Small intestine (tissue), 16 donors: ENCODE measurements around the gene SDR9C7. TPM values are rescaled to one million over a fixed set of nuclear protein-coding genes. Genes with fewer than 3 reads are reported as not detected.
"Not testable (repeated sequence)": the region's sequence is repeated elsewhere in the genome, so short reads cannot be mapped to it uniquely, and the experiment has no call there.

ENCODE experiments used
- DNase-seq, 2 donors: peaks; one replicate each; pipeline versions ENCODE4 v3.0.0 to v3.0.0-alpha.2; 2013
- FAIRE-seq: peaks from 2 replicates; lab custom pipeline; 2012; peaks lifted over from hg19 to GRCh38; lab: Jason Lieb, UNC
- H3K27ac ChIP-seq, 3 donors: one replicate each; pipeline ENCODE4 v1.5.1; 2013; ENCODE audit warnings: low read length in 2 of 3, mild to moderate bottlenecking in 2 of 3, control low read depth in 1 of 3, inconsistent platforms in 1 of 3, low read depth in 1 of 3, moderate library complexity in 1 of 3
- H3K27me3 ChIP-seq, 3 donors: one replicate each; pipeline ENCODE4 v1.6.1; 2013; ENCODE audit warnings: low read length in 3 of 3, inconsistent platforms in 1 of 3; ENCODE audit not compliant: control insufficient read depth in 3 of 3, insufficient read depth in 3 of 3
- H3K36me3 ChIP-seq, 3 donors: one replicate each; pipeline ENCODE4 v1.6.1; 2013; ENCODE audit warnings: low read length in 3 of 3, inconsistent platforms in 1 of 3, low read depth in 1 of 3, mild to moderate bottlenecking in 1 of 3, moderate library complexity in 1 of 3; ENCODE audit not compliant: control insufficient read depth in 3 of 3, insufficient read depth in 2 of 3
- H3K4me1 ChIP-seq, 3 donors: one replicate each; pipeline ENCODE4 v1.6.1; 2013; ENCODE audit warnings: low read length in 2 of 3, inconsistent platforms in 1 of 3, low read depth in 1 of 3, mild to moderate bottlenecking in 1 of 3, moderate library complexity in 1 of 3; ENCODE audit not compliant: control insufficient read depth in 3 of 3, insufficient read depth in 2 of 3
- H3K4me3 ChIP-seq, 3 donors: one replicate each; pipeline ENCODE4 v1.5.1; 2013; ENCODE audit warnings: low read length in 3 of 3, control low read depth in 1 of 3, inconsistent platforms in 1 of 3, low read depth in 1 of 3, mild to moderate bottlenecking in 1 of 3, moderate library complexity in 1 of 3
- H3K9me3 ChIP-seq, 2 donors: one replicate each; pipeline ENCODE4 v1.6.1; 2013; ENCODE audit warnings: low read depth in 1 of 2, low read length in 1 of 2; ENCODE audit not compliant: control insufficient read depth in 2 of 2, insufficient read depth in 1 of 2
- WGBS, 3 donors: extraction: QIAGEN DNeasy Blood & Tissue Kit; methylation state at CpG; one replicate each; pipeline ENCODE4 v1.1.7; 2013; 5-methylcytosine and 5-hydroxymethylcytosine counted together
- long read RNA-seq, 10 donors: transcript quantifications; one replicate each; lab custom pipeline, GENCODE V29; 2026
- polyA plus RNA-seq, 4 donors: library from polyadenylated mRNA; stranded (reverse) in 3 of 4; unstranded in 1 of 4; fragments of 200-250 nt in 3 of 4; fragments of 120-200 nt in 1 of 4; gene quantifications; one replicate each; pipeline versions ENCODE4 v1.2.1 to v1.2.3, GENCODE V29; 2013
- donor health status: healthy with polysubstance abuse.
- donor health status: control.
- donor health status: control.
- donor health status: Bipolar disorder and iron deficiency.
- donor health status: healthy.

The SDR9C7 gene
- polyA plus RNA-seq: not detected
- long read RNA-seq, donor 1: 0 reads
- long read RNA-seq, donor 2: 0 reads
- long read RNA-seq, donor 3: 0 reads
- long read RNA-seq, donor 4: 0 reads
- long read RNA-seq, donor 5: 0 reads
- long read RNA-seq, donor 6: 0 reads
- long read RNA-seq, donor 7: 0 reads
- long read RNA-seq, donor 8: 0 reads
- long read RNA-seq, donor 9: 0 reads
- long read RNA-seq, donor 10: 0 reads

DNA sequence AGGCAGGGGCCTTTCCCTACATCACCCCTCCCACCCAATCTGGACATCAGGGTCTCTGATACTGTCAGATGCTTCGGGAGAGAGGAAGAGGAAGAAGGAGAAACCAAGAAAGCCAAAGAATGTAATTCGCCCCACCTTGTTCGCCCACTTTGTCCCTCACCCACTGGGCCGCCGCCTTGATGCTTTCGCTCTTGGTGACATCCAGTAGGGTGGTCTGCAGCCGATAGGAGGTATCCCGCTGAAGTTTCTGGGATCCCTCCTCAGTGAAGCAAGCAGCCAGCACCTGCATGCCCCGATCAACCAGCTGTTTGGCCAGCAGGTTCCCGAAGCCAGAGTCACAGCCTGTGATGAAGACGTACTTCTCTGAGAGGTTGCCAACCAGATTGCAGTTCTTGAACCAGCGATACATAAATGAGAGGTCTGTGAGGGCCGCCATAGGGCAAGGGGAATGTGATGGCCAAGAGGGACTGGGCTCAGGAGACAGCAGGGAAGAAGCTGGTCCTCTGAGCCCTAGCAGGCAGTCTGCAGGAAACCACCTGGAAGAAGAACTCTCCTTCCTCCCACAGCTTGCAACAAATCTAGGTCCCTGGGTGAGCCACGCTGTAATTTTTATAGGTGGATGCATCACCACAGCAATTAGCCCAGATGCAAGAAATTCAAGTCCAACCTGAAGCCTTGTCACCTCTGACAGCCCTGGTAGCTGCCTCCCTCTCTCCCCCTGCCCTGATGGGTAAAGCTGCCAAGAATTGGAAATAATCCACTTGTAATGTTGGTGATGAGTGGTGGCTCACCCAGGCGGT lies at the start of gene SDR9C7:
SDR9C7 (minus strand) TSS at position 583 of the 800 bp plus-strand sequence; CDS start at position 436, 147 bp downstream.
- Histone ChIP-seq H3K27me3 (no peaks in the 10 kb centered on the region), H3K36me3 (no peaks in the 10 kb centered on the region), H3K4me1 (peaks cover 0 to 7% (median 0%) of the 10 kb centered on the region in 3 donors), H3K4me3 (no peak within 1 kb of the TSS), H3K27ac (no peak within 1 kb of the TSS), H3K9me3 (no peaks in the 10 kb centered on the region)
- WGBS, 3 donors: 88 to 93% (median 90%) methylated on average over 15 of the region's 15 CpGs
- DNase-seq: no peak
- FAIRE-seq: no peak

GRCh38 chr12:56983386-56983785 lies 49.2 kb upstream of the SDR9C7 start:
- H3K4me3 ChIP-seq: no peak overlapping the region
- no peaks in the 10 kb centered on the region for H3K27me3 ChIP-seq
- no peaks in the 10 kb centered on the region for H3K9me3 ChIP-seq
- whole genome bisulfite sequencing, 3 donors: 75 to 94% (median 82%) methylated on average over 4 of the region's 4 CpGs
- peaks cover 0 to 1% (median 0%) of the 10 kb centered on the region in 3 donors for H3K4me1 ChIP-seq
- no peaks in the 10 kb centered on the region for H3K36me3 ChIP-seq
- FAIRE-seq: no peak
- no peak for DNase-seq
- no peak overlapping the region for H3K27ac ChIP-seq

- not testable (repeated sequence) for H3K4me3 ChIP-seq, H3K27ac ChIP-seq, H3K27me3 ChIP-seq, H3K9me3 ChIP-seq, FAIRE-seq, DNase-seq, H3K4me1 ChIP-seq, H3K36me3 ChIP-seq
- 75 to 92% (median 81%) methylated on average over 2 to 3 of the region's 3 CpGs for WGBS, 3 donors
These were observed 48.5 kb upstream of the SDR9C7 start for GRCh38 chr12:56982578-56983236.

DNA sequence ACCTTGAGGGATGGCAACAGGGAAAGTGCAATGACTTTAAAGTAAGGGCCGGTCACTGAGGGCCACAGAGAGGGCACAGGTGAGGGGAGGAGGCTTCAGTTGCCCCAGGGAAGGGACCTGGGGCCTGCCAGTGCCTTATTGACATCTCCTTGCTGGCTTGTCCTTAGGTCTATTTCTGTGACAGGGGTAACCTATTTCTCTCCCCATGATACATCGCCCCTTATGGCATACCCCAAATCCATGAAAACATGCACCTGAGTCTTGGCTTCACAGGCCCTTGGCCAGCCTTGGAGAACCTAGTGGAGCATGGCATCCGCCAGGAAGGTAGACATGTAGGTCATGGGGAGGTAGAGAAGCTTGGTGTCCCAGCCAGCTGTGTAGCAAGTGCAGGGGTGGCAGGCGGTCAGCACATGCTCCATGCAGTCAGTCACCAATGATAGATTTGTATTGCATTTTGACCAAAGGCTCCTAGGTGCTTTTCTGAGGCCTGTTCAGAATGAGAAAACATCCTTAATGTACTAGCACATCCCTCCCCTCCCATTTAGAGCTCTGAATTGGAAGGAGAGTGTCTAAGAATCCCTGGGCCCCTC lies 46.8 kb upstream of the SDR9C7 start:
- WGBS, 3 donors: 88 to 96% (median 91%) methylated on average over 4 of the region's 4 CpGs
- H3K9me3 ChIP-seq: no peaks in the 10 kb centered on the region
- H3K27ac ChIP-seq: no peak overlapping the region
- DNase-seq (no peak), FAIRE-seq (no peak)
- no peaks in the 10 kb centered on the region for H3K4me1 ChIP-seq
- no peak overlapping the region for H3K4me3 ChIP-seq
- H3K36me3 ChIP-seq: no peaks in the 10 kb centered on the region
- H3K27me3 ChIP-seq: no peaks in the 10 kb centered on the region

DNA sequence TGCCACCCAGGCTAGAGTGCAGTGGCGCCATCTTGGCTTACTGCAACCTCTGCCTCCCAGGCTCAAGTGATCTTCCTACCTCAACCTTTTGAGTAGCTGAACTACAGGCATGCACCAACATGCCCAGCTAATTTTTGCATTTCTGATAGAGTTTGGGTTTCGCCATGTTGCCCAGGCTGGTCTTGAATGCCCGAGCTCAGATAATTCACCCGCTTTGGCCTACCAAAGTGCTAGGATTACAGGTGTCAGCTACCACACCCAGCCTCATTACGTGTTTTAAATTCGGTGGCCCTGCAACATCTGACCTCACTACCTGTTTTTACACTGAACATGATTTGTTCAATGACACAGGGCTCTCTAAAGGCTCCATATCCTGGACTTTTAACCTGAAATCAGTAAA lies 46.1 kb upstream of the SDR9C7 start:
- FAIRE-seq (no peak), DNase-seq (no peak)
- Histone ChIP-seq H3K4me1 (no peaks in the 10 kb centered on the region), H3K9me3 (no peaks in the 10 kb centered on the region), H3K36me3 (no peaks in the 10 kb centered on the region), H3K4me3 (no peak overlapping the region), H3K27me3 (no peaks in the 10 kb centered on the region), H3K27ac (no peak overlapping the region)
- 92 to 97% (median 96%) methylated on average over 6 of the region's 6 CpGs for WGBS, 3 donors

DNA sequence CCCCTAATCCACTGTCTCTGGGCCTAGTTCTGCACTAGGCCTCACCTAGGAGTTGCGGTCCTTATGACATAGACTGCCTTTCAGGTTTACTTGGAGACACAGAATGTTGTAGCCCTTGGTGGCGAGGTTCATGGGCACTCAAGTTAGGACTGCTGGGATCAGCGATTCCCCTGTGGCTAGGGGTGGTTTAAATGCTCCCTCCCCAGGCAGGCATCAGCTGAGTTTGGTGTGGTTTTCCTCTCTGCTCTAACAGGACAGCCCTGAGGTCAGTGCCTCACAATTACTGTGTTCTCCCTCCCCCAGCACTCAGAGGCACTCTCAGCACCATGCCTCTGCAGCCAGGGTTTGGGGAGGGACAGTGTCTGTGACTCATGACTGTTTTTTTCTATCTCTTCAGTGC lies 45.4 kb upstream of the SDR9C7 start:
- Histone ChIP-seq H3K27me3 (no peaks in the 10 kb centered on the region), H3K4me3 (no peak overlapping the region), H3K27ac (no peak overlapping the region), H3K4me1 (no peaks in the 10 kb centered on the region), H3K36me3 (no peaks in the 10 kb centered on the region), H3K9me3 (no peaks in the 10 kb centered on the region)
- FAIRE-seq (no peak), DNase-seq (no peak)
- WGBS, 3 donors: 94 to 95% (median 95%) methylated on average over 3 of the region's 3 CpGs

GRCh38 chr12:56978397-56979138 lies 44.4 kb upstream of the SDR9C7 start:
- H3K27me3 ChIP-seq: no peaks in the 10 kb centered on the region
- WGBS, 3 donors: 87 to 92% (median 91%) methylated on average over 3 of the region's 3 CpGs
- H3K9me3 ChIP-seq: no peaks in the 10 kb centered on the region
- H3K4me3 ChIP-seq: no peak overlapping the region
- no peak overlapping the region for H3K27ac ChIP-seq
- DNase-seq (no peak), FAIRE-seq (no peak)
- no peaks in the 10 kb centered on the region for H3K4me1 ChIP-seq
- H3K36me3 ChIP-seq: no peaks in the 10 kb centered on the region

DNA sequence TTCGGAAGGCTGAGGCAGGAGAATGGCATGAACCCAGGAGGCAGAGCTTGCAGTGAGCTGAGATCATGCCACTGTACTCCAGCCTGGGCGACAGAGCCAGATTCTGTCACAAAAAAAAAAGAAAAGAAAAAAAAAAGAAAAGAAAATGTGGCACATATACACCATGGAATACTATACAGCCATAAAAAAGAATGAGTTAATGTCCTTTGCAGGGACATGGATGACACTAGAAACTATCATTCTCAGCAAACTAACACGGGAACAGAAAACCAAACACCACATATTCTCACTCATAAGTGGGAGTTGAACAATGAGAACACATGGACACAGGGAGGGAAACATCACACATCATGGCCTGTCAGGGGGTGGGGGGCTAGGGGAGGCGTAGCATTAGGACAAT lies 43.2 kb upstream of the SDR9C7 start:
- WGBS, 3 donors: 70 to 88% (median 79%) methylated on average over 3 to 4 of the region's 4 CpGs
- H3K9me3 ChIP-seq, H3K36me3 ChIP-seq, FAIRE-seq, H3K4me3 ChIP-seq, H3K27me3 ChIP-seq, H3K4me1 ChIP-seq, H3K27ac ChIP-seq, DNase-seq: not testable (repeated sequence)
